Endothelial cell of hepatic sinusoid (primary cell): ENCODE results near the gene DEFB113.

ENCODE experiments used
- in situ Hi-C: cut with HindIII; loops from 2 replicates; pipeline ENCODE4 v1.10.0; 2017; ENCODE audit warnings: low sequenced_read_pairs

The DEFB113 gene

GRCh38 chr6:49937811-49938210 is 31.6 kb downstream of the DEFB113 start:
- in situ Hi-C loops, result no loop called here

GRCh38 chr6:49937017-49937416 is 32.4 kb downstream of the DEFB113 start:
- in situ Hi-C loops, result no loop called here

DNA sequence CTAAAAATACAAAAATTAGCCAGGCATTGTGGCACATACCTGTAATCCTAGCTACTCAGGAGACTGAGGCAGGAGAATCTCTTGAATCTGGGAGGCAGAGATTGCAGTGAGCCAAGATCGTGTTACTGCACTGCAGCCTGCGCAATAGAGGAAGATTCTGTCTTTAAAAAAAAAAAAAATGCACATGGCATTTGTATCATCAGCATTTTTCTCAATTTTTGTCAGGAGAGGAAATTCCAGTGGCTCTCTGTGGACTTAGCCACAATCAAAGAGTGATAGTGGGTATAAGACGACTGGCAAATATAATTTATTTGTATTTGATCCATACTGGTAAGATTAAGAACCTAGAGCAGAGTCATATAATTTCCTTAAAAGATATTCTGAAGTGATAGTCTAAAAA is 34.0 kb downstream of the DEFB113 start:
- in situ Hi-C loops, result no loop called here

- in situ Hi-C loops, result no loop called here
Measured at GRCh38 chr6:49934770-49935169, 34.7 kb downstream of the DEFB113 start.

DNA sequence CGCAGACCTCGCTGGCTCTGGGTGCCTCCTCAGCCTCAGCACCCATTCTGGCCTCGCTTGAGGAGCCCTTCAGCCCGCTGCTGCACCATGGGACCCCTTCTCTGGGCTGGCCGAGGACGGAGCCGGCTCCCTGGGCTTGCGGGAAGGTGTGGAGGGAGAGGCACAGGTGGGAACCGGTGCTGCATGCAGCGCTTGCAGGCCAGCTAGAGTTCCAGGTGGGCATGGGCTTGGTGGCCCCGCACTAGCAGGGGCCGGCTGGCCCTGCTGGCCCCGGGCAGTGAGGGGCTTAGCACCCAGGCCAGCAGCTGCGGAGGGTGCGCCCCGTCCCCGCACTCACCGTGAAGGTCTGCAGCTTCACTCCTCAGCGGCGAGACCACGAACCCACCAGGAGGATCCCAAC is 35.9 kb downstream of the DEFB113 start:
- in situ Hi-C loops, result no loop called here

DNA sequence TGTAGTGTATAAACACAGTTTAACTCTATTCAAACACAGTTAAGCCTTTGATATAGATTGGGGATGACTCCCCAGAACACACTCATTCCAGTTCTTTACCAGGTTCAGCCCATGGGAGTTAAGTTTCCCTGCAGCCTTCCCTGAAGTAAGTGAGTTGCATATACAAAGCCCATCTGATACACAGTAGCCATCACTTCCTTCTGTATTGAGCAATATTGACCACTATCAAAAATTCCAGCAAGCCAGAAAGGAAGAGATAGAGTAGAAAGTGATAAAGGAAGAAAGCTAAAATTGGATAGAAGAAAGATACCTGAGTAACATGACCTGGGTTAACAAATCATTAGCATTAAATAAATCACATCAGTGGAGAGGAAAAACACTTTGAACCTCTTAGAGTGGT is 40.1 kb downstream of the DEFB113 start:
- in situ Hi-C loops, result loop anchor here (5.0 kb wide), 1 partner anchor 43 kb away; no protein-coding TSS in a partner anchor

GRCh38 chr6:49923826-49924225 is 45.6 kb downstream of the DEFB113 start:
- in situ Hi-C loops, result no loop called here

GRCh38 chr6:49919935-49920644 is 49.3 kb downstream of the DEFB113 start:
- in situ Hi-C loops, result no loop called here

- in situ Hi-C loops, result no loop called here
Measured at GRCh38 chr6:49919261-49919660, 50.2 kb downstream of the DEFB113 start.

DNA sequence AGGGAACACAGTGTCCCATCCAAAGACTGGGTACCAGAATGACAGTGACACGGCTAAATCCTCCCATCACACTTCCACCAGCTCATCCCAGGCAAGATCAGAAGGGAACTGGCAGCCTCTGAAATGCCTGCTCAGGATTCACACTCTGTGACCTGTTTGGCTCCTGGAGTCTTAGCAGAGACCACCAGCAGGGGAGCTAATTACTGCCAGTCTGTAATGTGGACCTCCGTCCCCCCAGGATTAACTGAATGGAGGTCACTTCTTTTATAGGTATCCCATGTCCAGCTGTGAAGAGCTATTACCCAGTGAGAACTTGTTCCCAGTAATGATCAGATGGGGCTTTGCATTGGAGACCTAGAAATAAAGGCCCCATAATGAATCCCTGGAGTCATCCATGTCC is 50.6 kb downstream of the DEFB113 start:
- in situ Hi-C loops, result no loop called here
